Skeletal muscle satellite cell (primary cell): ENCODE measurements around the gene OSBPL9.
"Not testable (repeated sequence)": the region's sequence is repeated elsewhere in the genome, so short reads cannot be mapped to it uniquely, and the experiment has no call there.

ENCODE experiments used
- H3K27me3 ChIP-seq: 2 replicates; pipeline ENCODE4 v1.7.0; 2013; ENCODE audit warnings: low read length; ENCODE audit not compliant: control insufficient read depth, insufficient read depth
- H3K36me3 ChIP-seq: 2 replicates; pipeline ENCODE4 v1.7.0; 2013; ENCODE audit warnings: mild to moderate bottlenecking, control low read depth, low read length; ENCODE audit not compliant: insufficient read depth
- H3K4me1 ChIP-seq: 2 replicates; pipeline ENCODE4 v1.7.0; 2013; ENCODE audit warnings: low read length; ENCODE audit not compliant: control insufficient read depth, insufficient read depth
- H3K4me2 ChIP-seq: 2 replicates; pipeline ENCODE4 v1.7.0; 2013; ENCODE audit warnings: mild to moderate bottlenecking, low read length
- H3K4me3 ChIP-seq: 2 replicates; pipeline ENCODE4 v1.7.0; 2013; ENCODE audit warnings: low read length
- H3K9ac ChIP-seq: 2 replicates; pipeline ENCODE4 v1.7.0; 2013; ENCODE audit warnings: mild to moderate bottlenecking, low read depth, low read length, moderate library complexity
- H3K9me3 ChIP-seq: replicated peaks from 2 replicates; pipeline ENCODE4 v1.7.0; 2013; ENCODE audit warnings: mild to moderate bottlenecking, control low read depth, low read length

OSBPL9 gene

DNA sequence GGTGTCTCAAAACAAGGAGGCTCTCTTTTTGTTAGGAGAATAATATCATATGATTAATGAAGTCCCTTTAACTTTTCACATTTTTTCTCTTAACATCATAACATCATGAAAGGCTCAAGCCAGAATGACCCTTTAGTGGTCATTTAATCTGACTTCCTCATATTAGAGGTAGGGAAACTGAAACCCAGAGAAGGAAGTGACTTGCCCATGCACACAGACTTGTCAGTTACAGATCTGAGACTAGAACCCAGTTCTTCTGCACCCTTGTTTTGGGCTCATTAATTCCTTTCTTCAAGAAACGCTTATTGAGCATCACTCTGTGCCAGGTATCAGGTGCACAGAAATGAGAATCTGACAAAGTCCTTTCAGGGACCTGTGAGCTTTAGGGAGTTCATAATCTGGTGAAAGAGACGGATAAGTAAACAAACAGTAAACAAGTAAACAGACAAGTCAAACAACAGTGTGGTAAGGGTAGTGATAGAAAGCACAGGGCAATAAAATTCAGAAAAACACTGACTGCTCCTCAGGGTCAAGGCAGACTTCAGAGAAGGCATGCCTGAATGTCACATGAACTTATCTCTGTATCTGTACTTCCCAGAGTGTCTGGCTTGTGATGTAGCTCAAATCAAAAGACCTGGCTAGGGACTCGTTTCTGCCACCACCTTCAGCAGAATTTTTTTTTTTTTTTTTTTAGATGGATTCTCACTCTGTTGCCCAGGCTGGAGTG, 38.3 kb upstream of the OSBPL9 start:
- peaks cover 11% of the 10 kb centered on the region for H3K4me1 ChIP-seq
- no peaks in the 10 kb centered on the region for H3K9me3 ChIP-seq
- no peaks in the 10 kb centered on the region for H3K27me3 ChIP-seq
- H3K9ac ChIP-seq = no peak overlapping the region
- H3K36me3 ChIP-seq = no peaks in the 10 kb centered on the region
- H3K4me2 ChIP-seq = no peak overlapping the region
- no peak overlapping the region for H3K4me3 ChIP-seq

DNA sequence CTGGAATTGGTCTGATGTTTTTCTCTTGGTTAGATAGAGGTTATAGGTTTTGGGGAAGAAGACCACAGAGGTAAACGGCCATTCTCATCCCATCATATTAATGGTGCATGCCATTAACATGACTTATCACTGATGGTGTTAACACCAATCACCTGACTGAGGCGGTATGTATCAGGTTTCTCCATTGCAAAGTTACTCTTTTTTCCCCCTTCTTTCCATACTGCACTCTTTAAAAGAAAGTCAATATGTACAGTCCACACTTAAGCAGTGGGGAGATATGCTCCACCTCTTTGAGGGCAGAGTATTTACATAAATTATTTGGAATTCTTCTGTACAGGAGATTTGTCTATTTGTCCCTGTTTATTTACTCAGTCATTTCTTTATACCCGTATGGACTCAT, 35.7 kb upstream of the OSBPL9 start:
- Histone ChIP-seq H3K27me3 (no peaks in the 10 kb centered on the region), H3K4me2 (no peak overlapping the region), H3K4me3 (no peak overlapping the region), H3K9me3 (no peaks in the 10 kb centered on the region), H3K4me1 (peaks cover 5% of the 10 kb centered on the region), H3K36me3 (no peaks in the 10 kb centered on the region), H3K9ac (no peak overlapping the region)

DNA sequence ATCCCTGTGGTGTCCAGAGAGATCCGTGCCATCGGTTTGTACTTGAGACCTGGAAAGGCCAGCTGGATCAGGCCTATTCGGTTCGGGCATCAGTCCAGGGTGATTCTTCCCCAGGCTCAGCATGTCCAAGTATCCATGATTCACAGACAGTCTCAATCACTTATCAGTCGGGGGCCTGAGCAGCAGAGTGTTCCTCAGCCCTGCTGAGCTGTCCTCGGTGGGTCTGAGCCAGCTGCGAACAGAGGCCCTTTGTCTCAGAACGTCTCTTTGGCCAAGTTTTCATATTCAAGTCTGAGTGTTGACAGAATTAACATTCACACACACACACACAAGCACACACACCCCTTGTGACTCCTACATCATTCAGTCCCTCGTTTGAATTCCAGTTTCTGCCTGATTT, 33.4 kb upstream of the OSBPL9 start:
- Histone ChIP-seq H3K4me3 (no peak overlapping the region), H3K9ac (no peak overlapping the region), H3K4me1 (peaks cover 5% of the 10 kb centered on the region), H3K36me3 (no peaks in the 10 kb centered on the region), H3K27me3 (no peaks in the 10 kb centered on the region), H3K9me3 (no peaks in the 10 kb centered on the region), H3K4me2 (peak overlapping the region; percentile 20)

DNA sequence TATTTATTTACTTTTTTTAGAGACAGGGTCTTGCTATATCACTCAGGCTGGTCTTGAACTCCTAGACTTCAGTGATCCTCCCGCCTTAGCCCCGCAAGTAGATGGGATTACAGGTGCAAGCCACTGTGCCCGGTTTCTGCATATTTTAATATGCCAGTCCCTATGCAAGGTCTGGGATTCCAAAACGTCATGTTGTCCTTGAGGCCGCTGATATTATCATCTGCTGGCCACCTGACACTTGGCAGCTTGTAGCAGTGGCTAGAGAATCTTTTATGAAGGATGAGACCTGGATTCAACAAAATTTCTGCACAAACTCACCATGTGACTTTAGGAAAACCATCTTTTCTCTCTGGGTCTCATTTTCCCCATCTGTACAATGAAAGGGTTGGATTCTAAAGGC, 32.9 kb upstream of the OSBPL9 start:
- H3K4me3 ChIP-seq = no peak overlapping the region
- H3K9ac ChIP-seq = no peak overlapping the region
- H3K27me3 ChIP-seq = no peaks in the 10 kb centered on the region
- no peaks in the 10 kb centered on the region for H3K36me3 ChIP-seq
- no peak overlapping the region for H3K4me2 ChIP-seq
- peaks cover 5% of the 10 kb centered on the region for H3K4me1 ChIP-seq
- H3K9me3 ChIP-seq = no peaks in the 10 kb centered on the region

DNA sequence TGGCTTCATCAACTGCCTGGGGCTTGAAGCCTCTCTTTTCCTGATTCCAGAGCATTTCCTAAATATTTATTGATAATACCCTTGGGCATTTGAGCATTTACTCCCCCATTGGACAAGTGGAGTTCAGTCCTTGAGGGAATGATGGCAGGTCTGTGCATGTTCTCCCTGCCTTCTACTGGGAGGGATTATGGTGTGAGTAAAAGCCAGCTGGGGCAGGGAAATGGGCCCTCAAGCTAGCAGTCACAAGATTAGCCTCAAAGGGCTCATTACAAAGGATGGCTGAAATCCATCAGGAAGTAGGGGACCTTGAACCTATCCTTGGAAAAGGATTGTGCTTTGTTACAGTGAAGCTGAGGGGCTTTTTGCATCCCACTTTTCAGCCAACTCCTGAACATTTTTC, 24.2 kb upstream of the OSBPL9 start:
- Histone ChIP-seq H3K4me2 (no peak overlapping the region), H3K36me3 (no peaks in the 10 kb centered on the region), H3K9ac (no peak overlapping the region), H3K9me3 (no peaks in the 10 kb centered on the region), H3K4me3 (no peak overlapping the region), H3K27me3 (peaks cover 6% of the 10 kb centered on the region), H3K4me1 (no peaks in the 10 kb centered on the region)

GRCh38 chr1:51594716-51595115, 22.2 kb upstream of the OSBPL9 start:
- Histone ChIP-seq H3K4me3 (no peak overlapping the region), H3K9me3 (no peaks in the 10 kb centered on the region), H3K4me2 (no peak overlapping the region), H3K36me3 (no peaks in the 10 kb centered on the region), H3K27me3 (peaks cover 6% of the 10 kb centered on the region), H3K9ac (no peak overlapping the region), H3K4me1 (no peaks in the 10 kb centered on the region)

GRCh38 chr1:51600529-51600928, 16.4 kb upstream of the OSBPL9 start:
- H3K9me3 ChIP-seq = no peaks in the 10 kb centered on the region
- H3K9ac ChIP-seq = no peak overlapping the region
- no peaks in the 10 kb centered on the region for H3K36me3 ChIP-seq
- H3K4me3 ChIP-seq = no peak overlapping the region
- no peaks in the 10 kb centered on the region for H3K27me3 ChIP-seq
- no peak overlapping the region for H3K4me2 ChIP-seq
- no peaks in the 10 kb centered on the region for H3K4me1 ChIP-seq

GRCh38 chr1:51600965-51601364, 15.9 kb upstream of the OSBPL9 start:
- Histone ChIP-seq H3K36me3 (no peaks in the 10 kb centered on the region), H3K4me1 (no peaks in the 10 kb centered on the region), H3K4me2 (no peak overlapping the region), H3K27me3 (no peaks in the 10 kb centered on the region), H3K9ac (no peak overlapping the region), H3K9me3 (no peaks in the 10 kb centered on the region), H3K4me3 (no peak overlapping the region)

GRCh38 chr1:51605961-51606723, 10.8 kb upstream of the OSBPL9 start:
- H3K27me3 ChIP-seq = peaks cover 3% of the 10 kb centered on the region
- no peak overlapping the region for H3K9ac ChIP-seq
- H3K9me3 ChIP-seq = no peaks in the 10 kb centered on the region
- H3K4me3 ChIP-seq = no peak overlapping the region
- H3K4me1 ChIP-seq = no peaks in the 10 kb centered on the region
- no peak overlapping the region for H3K4me2 ChIP-seq
- no peaks in the 10 kb centered on the region for H3K36me3 ChIP-seq

- no peak overlapping the region for H3K4me2 ChIP-seq
- no peak overlapping the region for H3K4me3 ChIP-seq
- H3K9ac ChIP-seq = no peak overlapping the region
- no peaks in the 10 kb centered on the region for H3K9me3 ChIP-seq
- H3K4me1 ChIP-seq = no peaks in the 10 kb centered on the region
- H3K36me3 ChIP-seq = no peaks in the 10 kb centered on the region
- peaks cover 5% of the 10 kb centered on the region for H3K27me3 ChIP-seq
Measured at GRCh38 chr1:51607681-51608095, 9.2 kb upstream of the OSBPL9 start.

DNA sequence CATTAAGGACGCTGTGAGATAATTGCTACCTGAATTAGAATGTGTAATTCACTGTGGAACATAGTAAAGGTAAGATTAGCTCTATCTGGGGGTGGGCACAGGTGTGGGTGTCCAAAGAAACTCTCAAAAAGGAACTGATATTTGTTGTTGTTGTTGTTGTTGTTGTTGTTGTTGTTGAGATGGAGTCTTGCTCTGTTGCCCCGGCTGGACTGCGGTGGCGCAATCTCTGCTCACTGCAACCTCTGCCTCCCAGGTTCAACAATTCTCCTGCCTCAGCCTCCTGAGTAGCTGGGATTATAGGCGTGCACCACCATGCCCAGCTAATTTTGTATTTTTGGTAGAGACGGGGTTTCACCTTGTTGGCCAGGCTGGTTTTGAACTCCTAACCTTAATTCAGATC, 6.8 kb upstream of the OSBPL9 start:
- H3K4me2 ChIP-seq, H3K36me3 ChIP-seq, H3K9ac ChIP-seq, H3K9me3 ChIP-seq, H3K4me3 ChIP-seq, H3K27me3 ChIP-seq, H3K4me1 ChIP-seq: not testable (repeated sequence)

- Histone ChIP-seq H3K4me1 (no peaks in the 10 kb centered on the region), H3K9ac (no peak overlapping the region), H3K36me3 (no peaks in the 10 kb centered on the region), H3K27me3 (peaks cover 5% of the 10 kb centered on the region), H3K4me2 (no peak overlapping the region), H3K4me3 (no peak overlapping the region), H3K9me3 (no peaks in the 10 kb centered on the region)
Measured at GRCh38 chr1:51610637-51611036, 6.3 kb upstream of the OSBPL9 start.
